ENCODE data around the gene XCR1.
"Not testable (repeated sequence)": the region's sequence is repeated elsewhere in the genome, so short reads cannot be mapped to it uniquely, and the experiment has no call there.

Gene XCR1

GRCh38 chr3:46038071-46038470 is 10.8 kb upstream of the XCR1 start:
- DNase-seq, result not testable (repeated sequence)

GRCh38 chr3:46036191-46036590 is 8.9 kb upstream of the XCR1 start:
- DNase-seq, result no peak

DNA sequence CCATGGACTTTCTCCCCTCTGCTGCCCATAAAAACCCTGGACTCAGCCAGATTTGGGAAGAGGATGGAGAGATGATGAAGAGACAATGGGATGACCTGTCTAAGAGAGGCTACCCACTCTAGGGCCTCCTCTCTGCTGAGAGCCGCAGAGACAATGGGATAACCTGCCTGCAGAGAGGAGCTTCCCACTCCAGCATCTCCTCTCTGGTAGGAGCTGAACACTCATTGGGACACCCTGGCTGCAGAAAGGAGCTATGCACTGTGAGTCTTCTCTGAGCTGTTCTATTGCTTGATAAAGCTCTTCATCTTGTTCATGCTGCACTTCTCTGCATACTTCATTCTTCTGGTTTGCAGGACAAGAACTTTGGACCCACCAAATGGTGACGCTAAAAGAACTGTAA is 4.5 kb upstream of the XCR1 start:
- DNase-seq, result no peak

GRCh38 chr3:46031269-46031668 is 4.0 kb upstream of the XCR1 start:
- no peak for DNase-seq

GRCh38 chr3:46030626-46031025 is 3.3 kb upstream of the XCR1 start:
- no peak for DNase-seq

- no peak for DNase-seq
Observed at GRCh38 chr3:46029953-46030543, 2.8 kb upstream of the XCR1 start.

DNA sequence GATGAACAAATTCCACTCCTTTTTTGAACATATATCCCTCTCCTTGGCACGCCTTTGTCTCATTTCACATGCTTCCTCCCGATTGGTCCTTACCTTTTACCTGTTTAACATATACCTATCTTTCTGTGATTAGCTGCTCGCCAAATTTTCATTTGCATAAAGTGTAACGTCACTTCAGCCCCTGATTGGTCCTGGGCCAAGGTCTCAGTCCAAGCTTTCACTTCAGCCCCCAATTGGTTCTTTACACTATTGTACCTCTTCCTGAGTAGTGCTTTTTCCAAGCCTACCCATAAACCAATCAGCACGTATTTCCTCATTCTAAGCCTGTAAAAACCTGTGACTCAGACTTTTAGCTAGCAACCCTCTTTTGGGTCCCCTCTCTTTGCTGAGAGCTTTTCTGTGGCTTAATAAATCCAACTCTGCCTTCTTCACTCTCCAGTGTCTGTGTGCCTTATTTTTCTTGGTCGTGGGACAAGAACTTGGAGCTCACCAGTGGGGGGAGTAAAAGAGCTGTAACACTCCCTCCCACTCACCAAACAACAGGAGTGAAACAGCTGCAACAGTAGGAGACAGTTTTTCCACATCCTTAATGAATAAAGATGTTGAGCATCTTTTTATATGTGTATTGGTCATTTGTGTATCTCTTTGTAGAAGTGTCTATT is 584 bp upstream of the XCR1 start:
- no peak for DNase-seq

DNA sequence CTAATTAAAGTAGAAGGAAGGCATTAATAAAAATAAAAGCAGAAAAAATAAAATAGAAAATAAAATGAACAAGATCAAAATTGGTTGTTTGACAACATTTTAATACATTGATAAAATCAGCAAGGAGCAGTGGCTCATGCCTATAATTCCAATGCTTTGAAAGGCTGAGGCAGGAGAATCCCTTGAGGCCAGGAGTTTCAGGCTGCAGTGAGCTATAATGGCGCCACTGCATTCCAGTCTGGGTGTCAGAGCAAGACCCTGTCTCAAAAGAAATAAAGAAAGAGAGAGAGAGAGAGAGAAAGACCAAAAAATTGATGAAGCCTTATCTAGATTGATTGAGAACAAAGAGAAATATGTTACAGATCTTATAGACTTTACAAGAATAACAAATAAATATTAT is 2.1 kb downstream of the XCR1 start:
- no peak for DNase-seq

- no peak for DNase-seq
Observed at GRCh38 chr3:46024131-46024530, 3.2 kb downstream of the XCR1 start.

- DNase-seq, result no peak
Observed at GRCh38 chr3:46022909-46023785, 4.1 kb downstream of the XCR1 start.

GRCh38 chr3:46021516-46021915 is 5.8 kb downstream of the XCR1 start:
- no peak for DNase-seq

GRCh38 chr3:46020766-46021510 is 6.3 kb downstream of the XCR1 start:
- no peak for DNase-seq

DNA sequence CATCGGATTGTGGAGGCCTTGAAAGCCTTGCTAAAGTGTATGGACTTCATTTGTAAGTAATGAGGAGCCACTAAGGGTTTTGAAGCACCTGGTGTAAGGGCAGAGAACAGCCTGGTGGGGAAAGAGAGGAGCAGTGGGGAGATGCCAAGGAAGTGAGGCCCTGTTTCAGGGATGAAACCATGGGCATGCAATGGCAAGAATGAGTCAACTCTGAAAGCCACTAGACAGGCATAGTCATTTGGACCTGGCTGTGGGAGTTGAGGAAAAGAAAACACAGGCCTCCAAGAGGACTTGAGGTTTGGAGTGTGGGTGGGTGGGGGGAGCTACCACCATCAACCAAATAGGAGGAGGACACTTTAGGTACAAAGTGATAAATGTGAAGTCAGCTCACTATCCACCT is 7.6 kb downstream of the XCR1 start:
- no peak for DNase-seq

- no peak for DNase-seq
Observed at GRCh38 chr3:46017720-46018119, 9.6 kb downstream of the XCR1 start.

GRCh38 chr3:46013316-46014094 is 13.8 kb downstream of the XCR1 start:
- no peak for DNase-seq

DNA sequence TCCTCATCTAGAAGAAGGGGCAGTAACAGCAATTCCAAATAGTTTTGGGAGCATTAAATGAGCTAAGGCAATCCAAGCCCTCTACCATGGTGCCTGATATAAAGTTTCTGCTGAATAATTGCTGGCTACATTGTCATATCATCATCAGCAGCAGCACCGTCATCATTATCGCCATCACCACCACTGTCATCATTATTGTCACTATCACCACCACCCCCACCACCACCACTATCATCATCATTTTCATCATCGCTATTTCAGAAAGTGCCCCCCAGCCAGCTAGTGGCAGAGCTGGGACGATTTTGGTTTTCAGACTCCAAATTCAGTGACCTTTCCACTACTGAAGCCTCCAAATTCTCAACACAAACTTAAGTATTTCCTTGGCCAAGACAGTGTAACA is 15.0 kb downstream of the XCR1 start:
- DNase-seq, result no peak

GRCh38 chr3:46010519-46011113 is 16.7 kb downstream of the XCR1 start:
- DNase-seq, result no peak

- no peak for DNase-seq
Observed at GRCh38 chr3:46008058-46008457, 19.2 kb downstream of the XCR1 start.

- no peak for DNase-seq
Observed at GRCh38 chr3:46007280-46007679, 20.0 kb downstream of the XCR1 start.

- no peak for DNase-seq
Observed at GRCh38 chr3:46006238-46007032, 20.8 kb downstream of the XCR1 start.

- DNase-seq, result not testable (repeated sequence)
Observed at GRCh38 chr3:46003706-46004105, 23.6 kb downstream of the XCR1 start.

Data from right forelimb (tissue), 1 donor.